Measurements from ENCODE around the gene ANKRD2. TPM values are rescaled to one million over a fixed set of nuclear protein-coding genes. Genes with fewer than 3 reads are reported as not detected.

The ANKRD2 gene
- polyA plus RNA-seq, 1 experiment: 0.05 TPM

GRCh38 chr10:97618733-97619132, 46.2 kb downstream of the ANKRD2 start:
- no peak for TF ChIP-seq CTCF (IDR thresholded peaks at IDR 0.05; ENCODE audit: low read depth, low read length)
- CTCF ChIA-PET: interaction anchor here (0.6 to 1.0 kb wide), 3 partner anchors 9 to 164 kb away, joined by 3 to 4 read pairs (median 3); no protein-coding TSS in a partner anchor
- Histone ChIP-seq H3K27ac (ENCODE audit: low read depth, low read length) (no peak overlapping the region), H3K27me3 (ENCODE audit: control insufficient read depth, insufficient read depth, low read length) (no peaks in the 10 kb centered on the region), H3K9me3 (ENCODE audit: control insufficient read depth, insufficient read depth, low read length) (no peaks in the 10 kb centered on the region), H3K4me3 (ENCODE audit: low read depth, low read length) (no peak overlapping the region)
- DNase-seq (ENCODE audit: low read depth, low spot score): no peak
- POLR2A ChIA-PET: no interaction called here

DNA sequence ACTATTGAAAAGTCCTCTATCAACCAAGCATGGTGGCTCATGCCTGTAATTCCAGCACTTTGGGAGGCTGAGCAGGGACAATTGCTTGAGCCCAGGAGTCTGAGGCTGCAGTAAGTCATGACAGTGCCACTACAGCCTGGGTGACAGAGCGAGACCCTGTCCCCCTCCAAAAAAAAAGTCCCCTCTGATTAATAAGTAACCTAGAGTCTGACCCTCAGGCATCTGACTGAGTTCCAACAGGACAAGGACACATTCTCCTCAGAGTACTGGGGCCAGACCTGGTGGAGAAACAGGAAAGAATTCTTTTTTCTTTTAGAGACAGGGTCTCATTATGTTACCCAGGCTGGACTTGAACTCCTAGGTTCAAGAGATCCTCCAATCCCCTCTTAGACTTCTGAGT, 50.7 kb downstream of the ANKRD2 start:
- CTCF ChIA-PET: interaction anchor here (2.5 kb wide), 1 partner anchor 11 kb away, joined by 13 read pairs; no protein-coding TSS in a partner anchor
- H3K9me3 ChIP-seq (ENCODE audit: control insufficient read depth, insufficient read depth, low read length): no peaks in the 10 kb centered on the region
- H3K27me3 ChIP-seq (ENCODE audit: control insufficient read depth, insufficient read depth, low read length): no peaks in the 10 kb centered on the region
- H3K27ac ChIP-seq (ENCODE audit: low read depth, low read length): no peak overlapping the region
- no peak for DNase-seq (ENCODE audit: low read depth, low spot score)
- POLR2A ChIA-PET: no interaction called here
- no peak for TF ChIP-seq CTCF (IDR thresholded peaks at IDR 0.05; ENCODE audit: low read depth, low read length)
- H3K4me3 ChIP-seq (ENCODE audit: low read depth, low read length): no peak overlapping the region

DNA sequence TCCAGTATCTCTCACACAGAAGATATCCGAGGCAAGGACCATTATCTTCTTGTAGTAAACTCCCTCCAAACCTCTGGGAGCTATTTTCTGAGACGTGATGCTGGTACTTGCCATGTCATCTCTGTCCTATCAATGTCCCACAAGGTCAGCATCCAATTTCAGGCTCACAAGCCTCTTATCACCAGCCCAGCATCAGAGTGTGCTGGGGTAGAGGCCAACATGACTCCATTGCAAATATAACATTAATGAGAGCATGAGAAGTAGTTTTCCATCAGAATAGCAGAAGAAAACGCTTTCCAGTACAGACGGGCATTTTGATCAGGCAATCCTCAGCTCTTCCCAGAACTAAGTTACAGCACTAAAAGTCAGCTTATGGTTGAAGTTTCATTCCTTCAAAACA, 55.2 kb downstream of the ANKRD2 start:
- DNase-seq (ENCODE audit: low read depth, low spot score): no peak
- TF ChIP-seq CTCF (IDR thresholded peaks at IDR 0.05; ENCODE audit: low read depth, low read length): no peak
- no peak overlapping the region for H3K4me3 ChIP-seq (ENCODE audit: low read depth, low read length)
- no peaks in the 10 kb centered on the region for H3K27me3 ChIP-seq (ENCODE audit: control insufficient read depth, insufficient read depth, low read length)
- ChIA-PET POLR2A (no interaction called here), CTCF (interaction anchor here (1.6 kb wide), 1 partner anchor 56 kb away, joined by 6 read pairs; no protein-coding TSS in a partner anchor)
- H3K9me3 ChIP-seq (ENCODE audit: control insufficient read depth, insufficient read depth, low read length): no peaks in the 10 kb centered on the region
- H3K27ac ChIP-seq (ENCODE audit: low read depth, low read length): no peak overlapping the region

DNA sequence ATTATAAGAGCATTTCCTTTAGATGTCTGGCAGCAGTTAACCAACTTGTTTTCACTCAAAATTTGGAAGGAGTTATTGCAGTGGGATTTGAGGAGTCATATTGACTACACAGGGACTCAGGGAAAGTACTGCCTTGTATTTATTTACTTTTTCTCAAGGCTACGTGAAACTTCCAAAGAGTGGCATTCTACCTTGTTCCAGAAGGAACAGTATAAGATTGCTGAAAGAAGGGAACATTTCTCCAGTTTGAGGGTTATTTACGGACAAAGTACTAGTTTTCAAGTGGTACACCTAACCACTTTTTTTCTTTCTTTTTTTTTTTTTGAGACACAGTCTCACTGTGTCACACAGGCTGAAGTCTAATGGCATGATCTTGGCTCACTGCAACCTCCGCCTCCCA, 55.6 kb downstream of the ANKRD2 start:
- ChIA-PET POLR2A (no interaction called here), CTCF (no interaction called here)
- no peak overlapping the region for H3K4me3 ChIP-seq (ENCODE audit: low read depth, low read length)
- H3K27ac ChIP-seq (ENCODE audit: low read depth, low read length): no peak overlapping the region
- no peaks in the 10 kb centered on the region for H3K27me3 ChIP-seq (ENCODE audit: control insufficient read depth, insufficient read depth, low read length)
- peaks cover 3% of the 10 kb centered on the region; the same call in 1 of the 2 replicates for H3K9me3 ChIP-seq (ENCODE audit: control insufficient read depth, insufficient read depth, low read length)
- TF ChIP-seq CTCF (IDR thresholded peaks at IDR 0.05; ENCODE audit: low read depth, low read length): no peak
- DNase-seq (ENCODE audit: low read depth, low spot score): no peak

DNA sequence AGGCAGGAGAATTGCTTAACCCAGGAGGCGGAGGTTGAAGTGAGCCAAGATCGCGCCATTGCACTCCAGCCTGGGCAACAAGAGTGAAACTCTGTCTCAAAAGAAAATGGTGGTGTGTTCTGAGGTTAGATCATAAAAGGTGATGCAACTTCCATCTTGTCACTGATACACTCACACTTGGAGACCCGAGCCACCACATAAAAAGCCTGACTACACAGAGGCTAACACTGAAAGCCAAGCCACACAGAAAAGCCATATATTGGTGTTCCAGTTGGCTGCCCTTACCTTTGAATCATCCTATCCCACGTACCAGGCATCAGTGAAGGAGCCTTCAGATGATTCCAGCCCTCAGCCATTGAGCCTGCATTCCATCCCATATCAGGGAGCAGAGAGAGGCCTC, 56.7 kb downstream of the ANKRD2 start:
- no peak overlapping the region for H3K27ac ChIP-seq (ENCODE audit: low read depth, low read length)
- ChIA-PET CTCF (no interaction called here), POLR2A (interaction anchor here (0.6 kb wide), 1 partner anchor 168 kb away, joined by 3 read pairs; no protein-coding TSS in a partner anchor)
- H3K27me3 ChIP-seq (ENCODE audit: control insufficient read depth, insufficient read depth, low read length): no peaks in the 10 kb centered on the region
- peaks cover 3% of the 10 kb centered on the region; the same call in 1 of the 2 replicates for H3K9me3 ChIP-seq (ENCODE audit: control insufficient read depth, insufficient read depth, low read length)
- no peak for TF ChIP-seq CTCF (IDR thresholded peaks at IDR 0.05; ENCODE audit: low read depth, low read length)
- H3K4me3 ChIP-seq (ENCODE audit: low read depth, low read length): no peak overlapping the region
- DNase-seq (ENCODE audit: low read depth, low spot score): no peak

All from AG04450 (cell line).